SK-N-SH treated with all-trans-retinoic acid at 6 μM for 48 hours (cell line): ENCODE results near the gene GRAMD2A.

ENCODE experiments used
- ARNTL ChIP-seq: fragments of 450-650 bp; formaldehyde crosslinking; IDR thresholded peaks from 2 replicates; pipeline ENCODE4 v1.5.0; 2020; ENCODE audit warnings: low read depth, mild to moderate bottlenecking, moderate library complexity, borderline replicate concordance
- CSDC2 ChIP-seq: fragments of 250-450 bp; sonication (Bioruptor Pico); IDR thresholded peaks from 2 replicates; pipeline ENCODE4 v1.5.0; 2020; ENCODE audit warnings: mild to moderate bottlenecking, moderate library complexity
- GLIS3 ChIP-seq: fragments of 250-450 bp; sonication (Bioruptor Pico); IDR thresholded peaks from 2 replicates; pipeline ENCODE4 v1.5.0; 2020; ENCODE audit warnings: mild to moderate bottlenecking, moderate library complexity
- RARB ChIP-seq: fragments of 250-450 bp; sonication (Bioruptor Pico); IDR thresholded peaks from 2 replicates; pipeline ENCODE4 v1.8.0; 2021; ENCODE audit warnings: mild to moderate bottlenecking, moderate library complexity
- ZFP30 ChIP-seq: fragments of 450-650 bp; formaldehyde crosslinking; IDR thresholded peaks from 2 replicates; pipeline ENCODE4 v1.5.0; 2022; ENCODE audit warnings: mild to moderate bottlenecking, moderate library complexity
- ZNF70 ChIP-seq: fragments of 450-650 bp; formaldehyde crosslinking; IDR thresholded peaks from 2 replicates; pipeline ENCODE4 v1.5.0; 2020; ENCODE audit warnings: mild to moderate bottlenecking, moderate library complexity
- ZNF8 ChIP-seq: fragments of 450-650 bp; formaldehyde crosslinking; IDR thresholded peaks from 2 replicates; pipeline ENCODE4 v1.5.0; 2020; ENCODE audit warnings: mild to moderate bottlenecking, moderate library complexity
- TF ChIP-seq, protein P1 (sequence below): fragments of 250-450 bp; sonication (Bioruptor Pico); IDR thresholded peaks from 2 replicates; pipeline ENCODE4 v1.8.0; 2020; ENCODE audit warnings: mild to moderate bottlenecking, moderate library complexity, borderline replicate concordance
- TF ChIP-seq, protein P2 (sequence below): fragments of 250-450 bp; sonication (Bioruptor Pico); IDR thresholded peaks from 2 replicates; pipeline ENCODE4 v1.5.1; 2020; ENCODE audit warnings: low read depth, mild to moderate bottlenecking, moderate library complexity

DNA sequence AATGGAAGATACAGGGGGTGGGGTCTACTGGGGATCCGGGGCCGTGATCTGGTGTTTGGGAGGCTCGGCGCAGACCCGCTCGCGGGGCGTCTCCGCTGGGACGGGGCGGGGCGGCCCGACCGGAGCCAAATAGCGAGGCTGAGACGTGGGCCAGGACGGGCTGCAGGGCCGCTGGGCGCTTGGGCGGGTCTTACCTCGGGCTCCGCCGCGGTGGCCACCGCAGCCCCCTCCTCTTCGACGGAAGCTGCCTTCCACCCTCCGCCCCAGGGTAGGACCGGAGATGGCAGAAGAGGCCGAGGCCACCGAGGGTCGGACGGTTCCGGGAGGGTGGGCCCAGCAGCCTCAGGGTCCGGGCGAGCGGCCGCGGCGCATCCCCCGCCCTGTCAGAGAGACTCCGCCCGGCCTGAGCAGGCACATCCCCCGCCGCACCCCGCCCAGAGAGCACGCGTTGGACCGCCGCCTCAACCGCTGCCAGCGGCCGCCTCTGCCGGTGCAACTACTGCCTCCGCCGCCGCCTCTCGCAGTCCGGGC, 80.0 kb downstream of the GRAMD2A start:
- TF ChIP-seq GLIS3 (CRISPR knock-in tag) = no peak
- TF ChIP-seq, protein P1, sequence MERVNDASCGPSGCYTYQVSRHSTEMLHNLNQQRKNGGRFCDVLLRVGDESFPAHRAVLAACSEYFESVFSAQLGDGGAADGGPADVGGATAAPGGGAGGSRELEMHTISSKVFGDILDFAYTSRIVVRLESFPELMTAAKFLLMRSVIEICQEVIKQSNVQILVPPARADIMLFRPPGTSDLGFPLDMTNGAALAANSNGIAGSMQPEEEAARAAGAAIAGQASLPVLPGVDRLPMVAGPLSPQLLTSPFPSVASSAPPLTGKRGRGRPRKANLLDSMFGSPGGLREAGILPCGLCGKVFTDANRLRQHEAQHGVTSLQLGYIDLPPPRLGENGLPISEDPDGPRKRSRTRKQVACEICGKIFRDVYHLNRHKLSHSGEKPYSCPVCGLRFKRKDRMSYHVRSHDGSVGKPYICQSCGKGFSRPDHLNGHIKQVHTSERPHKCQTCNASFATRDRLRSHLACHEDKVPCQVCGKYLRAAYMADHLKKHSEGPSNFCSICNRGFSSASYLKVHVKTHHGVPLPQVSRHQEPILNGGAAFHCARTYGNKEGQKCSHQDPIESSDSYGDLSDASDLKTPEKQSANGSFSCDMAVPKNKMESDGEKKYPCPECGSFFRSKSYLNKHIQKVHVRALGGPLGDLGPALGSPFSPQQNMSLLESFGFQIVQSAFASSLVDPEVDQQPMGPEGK (CRISPR knock-in tag) = no peak
- TF ChIP-seq RARB (CRISPR knock-in tag) = no peak
- TF ChIP-seq, protein P2, sequence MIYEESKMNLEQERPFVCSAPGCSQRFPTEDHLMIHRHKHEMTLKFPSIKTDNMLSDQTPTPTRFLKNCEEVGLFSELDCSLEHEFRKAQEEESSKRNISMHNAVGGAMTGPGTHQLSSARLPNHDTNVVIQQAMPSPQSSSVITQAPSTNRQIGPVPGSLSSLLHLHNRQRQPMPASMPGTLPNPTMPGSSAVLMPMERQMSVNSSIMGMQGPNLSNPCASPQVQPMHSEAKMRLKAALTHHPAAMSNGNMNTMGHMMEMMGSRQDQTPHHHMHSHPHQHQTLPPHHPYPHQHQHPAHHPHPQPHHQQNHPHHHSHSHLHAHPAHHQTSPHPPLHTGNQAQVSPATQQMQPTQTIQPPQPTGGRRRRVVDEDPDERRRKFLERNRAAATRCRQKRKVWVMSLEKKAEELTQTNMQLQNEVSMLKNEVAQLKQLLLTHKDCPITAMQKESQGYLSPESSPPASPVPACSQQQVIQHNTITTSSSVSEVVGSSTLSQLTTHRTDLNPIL (CRISPR knock-in tag) = no peak
- TF ChIP-seq ZFP30 (CRISPR knock-in tag) = no peak
- no peak for TF ChIP-seq ZNF70 (CRISPR knock-in tag)
- no peak for TF ChIP-seq ZNF8 (CRISPR knock-in tag)
- no peak for TF ChIP-seq ARNTL (CRISPR knock-in tag)
- no peak for TF ChIP-seq CSDC2 (CRISPR knock-in tag)
